ENCODE results near the gene ANTXRL.
"Not testable (repeated sequence)": the region's sequence is repeated elsewhere in the genome, so short reads cannot be mapped to it uniquely, and the experiment has no call there.

Gene ANTXRL

DNA sequence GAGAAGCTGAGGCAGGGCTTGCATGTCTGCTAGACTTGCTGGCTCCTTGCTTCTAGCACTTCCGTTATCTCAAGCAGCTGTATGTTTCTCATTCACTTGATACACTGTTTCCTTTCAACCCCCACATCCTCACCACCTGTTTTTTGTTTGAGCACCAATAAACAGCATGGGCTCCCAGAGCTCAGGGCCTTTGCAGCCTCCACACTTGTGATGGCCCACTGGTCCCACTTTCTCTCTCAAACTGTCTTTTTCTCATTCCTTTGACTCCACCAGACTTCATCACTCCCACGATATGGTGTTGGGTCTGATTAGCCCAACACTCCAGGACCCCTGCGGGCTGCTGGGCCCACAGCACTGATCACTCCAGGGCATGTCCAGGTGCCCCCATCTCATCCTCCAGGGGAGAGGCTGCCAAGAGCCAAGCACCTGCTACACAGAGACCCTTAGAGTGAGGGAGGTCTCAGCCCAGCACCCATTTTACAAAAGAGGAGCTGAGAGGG is 17.2 kb upstream of the ANTXRL start:
- not testable (repeated sequence) for H3K36me3 ChIP-seq (ENCODE audit: control insufficient read depth in 1 of 2, insufficient read depth in 2 of 2, low read length in 2 of 2); H3K79me2 ChIP-seq (ENCODE audit: control insufficient read depth, insufficient read depth, low read length, poor library complexity); H3K4ac ChIP-seq (ENCODE audit: low read depth, low read length); H3K4me2 ChIP-seq (ENCODE audit: low read length); H3K23ac ChIP-seq (ENCODE audit: low read length); H4K12ac ChIP-seq (ENCODE audit: low read depth, low read length); H3K14ac ChIP-seq (ENCODE audit: low read length); H3K4me3 ChIP-seq (ENCODE audit: low read depth, low read length); H3K9ac ChIP-seq (ENCODE audit: low read length); H3K79me1 ChIP-seq (ENCODE audit: low read length); H3K27ac ChIP-seq (ENCODE audit: low read depth, low read length); H2AFZ ChIP-seq (ENCODE audit: insufficient read depth, low read length, poor library complexity); DNase-seq; H3K9me3 ChIP-seq (ENCODE audit: insufficient read depth, low read depth, low read length); H2BK5ac ChIP-seq (ENCODE audit: low read depth, low read length, poor library complexity); H4K8ac ChIP-seq (ENCODE audit: low read depth, low read length); H3K27me3 ChIP-seq (ENCODE audit: insufficient read depth, low read length); H3K18ac ChIP-seq (ENCODE audit: low read length)
- Histone ChIP-seq H2BK120ac (ENCODE audit: insufficient read depth, low read length, poor library complexity) (peak overlapping the region; percentile 41), H2AK5ac (ENCODE audit: low read length) (peak overlapping the region; percentile 69), H4K91ac (ENCODE audit: low read depth, low read length) (peak overlapping the region; percentile 50), H2BK12ac (ENCODE audit: low read length) (peak overlapping the region; percentile 47), H3K4me1 (ENCODE audit: control insufficient read depth in 1 of 2, insufficient read depth in 2 of 2, low read length in 2 of 2) (peaks cover 19 to 29% of the 10 kb centered on the region in 2 experiments)
- WGBS (ENCODE audit: extremely low coverage, insufficient coverage, insufficient read length) = no CpG with 5 or more reads among the region's 3 CpGs

DNA sequence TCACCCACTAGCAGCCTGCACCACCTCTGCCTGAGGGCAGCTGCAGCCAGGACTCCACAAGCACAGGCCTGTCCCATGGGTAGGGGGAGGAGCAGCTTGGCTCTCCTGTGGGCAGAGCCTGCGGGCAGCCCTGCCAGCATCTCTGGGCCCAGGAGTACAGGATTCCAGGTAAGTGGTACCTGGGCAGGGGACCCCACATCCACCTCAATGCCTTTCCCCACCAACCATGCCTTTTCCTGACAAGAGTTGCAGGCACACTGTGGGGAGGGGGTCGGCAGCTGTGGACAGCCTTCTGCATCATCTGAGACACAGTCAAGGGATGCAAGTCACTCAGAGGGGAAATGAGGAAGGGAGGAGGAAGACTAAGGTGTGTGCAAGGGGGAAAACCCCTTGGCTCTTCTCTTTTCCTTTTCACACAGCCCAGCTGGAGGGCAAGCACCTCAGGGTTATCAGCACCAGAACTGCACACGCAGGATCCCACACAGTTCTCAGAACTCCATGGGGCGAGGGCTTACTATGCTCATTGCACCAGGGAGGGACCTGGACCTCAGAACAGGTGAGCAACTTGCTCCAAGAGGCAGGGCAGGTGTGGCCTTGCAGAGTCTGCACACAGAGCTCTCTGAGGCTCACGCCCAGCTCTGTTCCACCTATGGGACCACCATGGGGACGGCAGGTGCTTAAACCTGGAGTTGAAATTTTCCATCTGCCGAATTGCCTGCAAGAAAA is 16.5 kb upstream of the ANTXRL start:
- Histone ChIP-seq H3K14ac (ENCODE audit: low read length) (no peak overlapping the region), H2BK12ac (ENCODE audit: low read length) (peak overlapping the region; percentile 0), H3K79me1 (ENCODE audit: low read length) (peaks cover 3% of the 10 kb centered on the region), H3K27me3 (ENCODE audit: insufficient read depth, low read length) (no peaks in the 10 kb centered on the region), H4K8ac (ENCODE audit: low read depth, low read length) (no peak overlapping the region), H2BK120ac (ENCODE audit: insufficient read depth, low read length, poor library complexity) (peak overlapping the region; percentile 10), H4K91ac (ENCODE audit: low read depth, low read length) (peak overlapping the region; percentile 41), H3K4me2 (ENCODE audit: low read length) (no peak overlapping the region), H3K4me1 (ENCODE audit: control insufficient read depth in 1 of 2, insufficient read depth in 2 of 2, low read length in 2 of 2) (peaks cover 19 to 29% of the 10 kb centered on the region in 2 experiments), H3K9me3 (ENCODE audit: insufficient read depth, low read depth, low read length) (peaks cover 4% of the 10 kb centered on the region), H3K36me3 (ENCODE audit: control insufficient read depth in 1 of 2, insufficient read depth in 2 of 2, low read length in 2 of 2) (no peaks in the 10 kb centered on the region), H4K12ac (ENCODE audit: low read depth, low read length) (no peak overlapping the region), H2AK5ac (ENCODE audit: low read length) (no peak overlapping the region), H2AFZ (ENCODE audit: insufficient read depth, low read length, poor library complexity) (no peak overlapping the region), H3K27ac (ENCODE audit: low read depth, low read length) (no peak overlapping the region), H3K4ac (ENCODE audit: low read depth, low read length) (no peak overlapping the region), H3K23ac (ENCODE audit: low read length) (no peak overlapping the region), H3K4me3 (ENCODE audit: low read depth, low read length) (no peak overlapping the region), H3K79me2 (ENCODE audit: control insufficient read depth, insufficient read depth, low read length, poor library complexity) (no peaks in the 10 kb centered on the region), H3K18ac (ENCODE audit: low read length) (no peak overlapping the region), H2BK5ac (ENCODE audit: low read depth, low read length, poor library complexity) (no peak overlapping the region), H3K9ac (ENCODE audit: low read length) (no peak overlapping the region)
- no CpG with 5 or more reads among the region's 7 CpGs for WGBS (ENCODE audit: extremely low coverage, insufficient coverage, insufficient read length)
- DNase-seq = no peak

DNA sequence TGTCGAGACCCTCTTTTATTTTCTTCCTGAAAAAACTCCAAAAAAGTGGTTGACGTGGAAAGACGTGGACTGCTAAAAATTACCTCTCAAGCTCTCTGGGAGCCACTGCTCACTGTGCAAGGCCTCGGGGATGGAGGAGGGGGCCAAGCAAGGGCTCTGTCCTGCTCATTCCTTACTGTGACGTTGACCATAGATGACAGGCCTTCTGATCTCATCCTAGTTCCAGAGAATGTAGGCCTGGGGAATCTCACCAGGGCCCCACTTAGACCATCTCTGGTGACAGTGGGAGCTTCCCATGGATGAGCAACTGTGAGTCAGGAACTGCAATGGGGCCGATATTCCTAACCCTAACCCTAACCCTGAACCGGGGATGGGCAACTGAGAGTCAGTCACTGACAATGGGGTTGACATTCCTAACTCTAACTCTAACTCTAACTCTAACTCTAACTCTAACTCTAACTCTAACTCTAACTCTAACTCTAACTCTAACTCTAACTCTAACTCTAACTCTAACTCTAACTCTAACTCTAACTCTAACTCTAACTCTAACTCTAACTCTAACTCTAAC is 15.8 kb upstream of the ANTXRL start:
- not testable (repeated sequence) for H2BK5ac ChIP-seq (ENCODE audit: low read depth, low read length, poor library complexity); H3K4me3 ChIP-seq (ENCODE audit: low read depth, low read length); H3K4ac ChIP-seq (ENCODE audit: low read depth, low read length); H3K23ac ChIP-seq (ENCODE audit: low read length); DNase-seq; H3K14ac ChIP-seq (ENCODE audit: low read length); H3K27ac ChIP-seq (ENCODE audit: low read depth, low read length); H3K9me3 ChIP-seq (ENCODE audit: insufficient read depth, low read depth, low read length); H4K8ac ChIP-seq (ENCODE audit: low read depth, low read length); H4K12ac ChIP-seq (ENCODE audit: low read depth, low read length); H3K79me1 ChIP-seq (ENCODE audit: low read length); H3K18ac ChIP-seq (ENCODE audit: low read length); H3K36me3 ChIP-seq (ENCODE audit: control insufficient read depth in 1 of 2, insufficient read depth in 2 of 2, low read length in 2 of 2); H2AFZ ChIP-seq (ENCODE audit: insufficient read depth, low read length, poor library complexity); H3K27me3 ChIP-seq (ENCODE audit: insufficient read depth, low read length); H3K79me2 ChIP-seq (ENCODE audit: control insufficient read depth, insufficient read depth, low read length, poor library complexity); H3K9ac ChIP-seq (ENCODE audit: low read length); H3K4me2 ChIP-seq (ENCODE audit: low read length)
- Histone ChIP-seq H2BK12ac (ENCODE audit: low read length) (peak overlapping the region; percentile 53), H2BK120ac (ENCODE audit: insufficient read depth, low read length, poor library complexity) (peak overlapping the region; percentile 55), H4K91ac (ENCODE audit: low read depth, low read length) (peak overlapping the region; percentile 22), H2AK5ac (ENCODE audit: low read length) (peak overlapping the region; percentile 41), H3K4me1 (ENCODE audit: control insufficient read depth in 1 of 2, insufficient read depth in 2 of 2, low read length in 2 of 2) (peaks cover 19 to 29% of the 10 kb centered on the region in 2 experiments)
- no CpG with 5 or more reads among the region's 7 CpGs for WGBS (ENCODE audit: extremely low coverage, insufficient coverage, insufficient read length)

DNA sequence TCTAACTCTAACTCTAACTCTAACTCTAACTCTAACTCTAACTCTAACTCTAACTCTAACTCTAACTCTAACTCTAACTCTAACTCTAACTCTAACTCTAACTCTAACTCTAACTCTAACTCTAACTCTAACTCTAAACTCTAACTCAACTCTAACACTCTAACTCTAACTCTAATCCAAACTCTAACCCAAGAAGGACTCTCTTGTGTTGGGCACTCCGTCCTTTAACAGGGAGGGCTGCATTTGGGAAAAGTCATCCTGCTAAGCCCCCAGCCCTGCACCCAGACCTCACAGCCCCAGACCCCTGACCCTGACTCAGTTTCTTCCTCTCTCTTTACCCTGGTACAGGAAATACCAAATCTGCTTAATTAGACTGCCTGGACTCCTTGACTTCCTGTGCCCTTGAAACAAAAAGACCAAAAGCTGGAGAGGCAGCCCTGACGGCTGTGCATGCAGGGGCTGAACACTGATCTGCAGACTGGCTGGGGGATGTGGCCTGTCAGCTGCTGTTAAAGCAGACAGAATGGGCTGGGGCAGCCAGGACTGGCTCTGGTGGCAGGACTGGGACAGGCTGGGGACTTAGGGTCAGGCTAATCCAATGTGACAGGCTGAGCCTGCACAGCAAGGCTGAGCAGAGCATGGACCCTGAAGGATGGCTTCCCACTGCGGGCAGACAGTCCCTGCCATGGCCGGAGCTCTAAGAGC is 14.8 kb upstream of the ANTXRL start:
- Histone ChIP-seq H4K8ac (ENCODE audit: low read depth, low read length) (peak overlapping the region; percentile 51), H3K4me1 (ENCODE audit: control insufficient read depth in 1 of 2, insufficient read depth in 2 of 2, low read length in 2 of 2) (peaks cover 19 to 29% of the 10 kb centered on the region in 2 experiments), H4K91ac (ENCODE audit: low read depth, low read length) (peak overlapping the region; percentile 22), H2BK120ac (ENCODE audit: insufficient read depth, low read length, poor library complexity) (peak overlapping the region; percentile 40), H3K27ac (ENCODE audit: low read depth, low read length) (peak overlapping the region; percentile 39)
- not testable (repeated sequence) for H2AFZ ChIP-seq (ENCODE audit: insufficient read depth, low read length, poor library complexity); H3K18ac ChIP-seq (ENCODE audit: low read length); H3K23ac ChIP-seq (ENCODE audit: low read length); H3K27me3 ChIP-seq (ENCODE audit: insufficient read depth, low read length); H3K79me1 ChIP-seq (ENCODE audit: low read length); H3K4me3 ChIP-seq (ENCODE audit: low read depth, low read length); H2BK5ac ChIP-seq (ENCODE audit: low read depth, low read length, poor library complexity); H2BK12ac ChIP-seq (ENCODE audit: low read length); H3K79me2 ChIP-seq (ENCODE audit: control insufficient read depth, insufficient read depth, low read length, poor library complexity); H3K14ac ChIP-seq (ENCODE audit: low read length); H3K36me3 ChIP-seq (ENCODE audit: control insufficient read depth in 1 of 2, insufficient read depth in 2 of 2, low read length in 2 of 2); H3K9me3 ChIP-seq (ENCODE audit: insufficient read depth, low read depth, low read length); H3K9ac ChIP-seq (ENCODE audit: low read length); H2AK5ac ChIP-seq (ENCODE audit: low read length); H3K4me2 ChIP-seq (ENCODE audit: low read length); H4K12ac ChIP-seq (ENCODE audit: low read depth, low read length); H3K4ac ChIP-seq (ENCODE audit: low read depth, low read length); DNase-seq
- WGBS (ENCODE audit: extremely low coverage, insufficient coverage, insufficient read length) = no CpG with 5 or more reads among the region's 4 CpGs

Measured in trophoblast cell (in vitro differentiated cells and primary cell).